ENCODE results near the gene ZNF552. TPM values are rescaled to one million over a fixed set of nuclear protein-coding genes. Genes with fewer than 3 reads are reported as not detected.

ZNF552 gene
- total and polyA plus RNA-seq, 2 of the 8 experiments (the other 6 are each of a cell fraction or from before 2014, with no cell fraction given) = 5.9 to 11.6 TPM

GRCh38 chr19:57786286-57786685 lies 28.4 kb downstream of the ZNF552 start (continued):
- TF ChIP-seq CHD7 (IDR thresholded peaks at IDR 0.05; ENCODE audit: insufficient replicate concordance, low read length) = no peak
- TF ChIP-seq NANOG (IDR thresholded peaks at IDR 0.05; ENCODE audit: insufficient read depth, low read depth, low read length, poor library complexity, severe bottlenecking) = no peak
